HepG2 (cell line): Measurements from ENCODE around the gene ZMIZ2. TPM values are rescaled to one million over a fixed set of nuclear protein-coding genes. Genes with fewer than 3 reads are reported as not detected.

Experiments
- CREB1 ChIP-seq, 2 experiments: fragments of 450-650 bp in 1 of 2; IDR thresholded peaks; 2 replicates each; pipeline ENCODE4 v1.6.1; 2016 to 2017; ENCODE audit warnings: control low read depth in 1 of 2, mild to moderate bottlenecking in 1 of 2, missing compliant biosample characterization in 1 of 2, missing genetic modification characterization in 1 of 2
- GPN1 ChIP-seq: sonication (generic); formaldehyde crosslinking; IDR thresholded peaks from 2 replicates; pipeline ENCODE4 v1.5.1; 2020; ENCODE audit warnings: missing genetic modification reagents, borderline replicate concordance
- HNRNPH1 ChIP-seq: fragments of 200-400 bp; formaldehyde crosslinking; optimal IDR thresholded peaks from 2 replicates; pipeline ENCODE3; 2017; ENCODE audit warnings: mild to moderate bottlenecking, low read depth, low read length
- HNRNPLL ChIP-seq: fragments of 200-400 bp; formaldehyde crosslinking; IDR thresholded peaks from 2 replicates; pipeline ENCODE4 v1.6.1; 2017; ENCODE audit warnings: mild to moderate bottlenecking, low read depth, low read length; ENCODE audit not compliant: poor library complexity, severe bottlenecking
- RAD21 ChIP-seq: fragments of 450-650 bp; formaldehyde crosslinking; IDR thresholded peaks from 2 replicates; pipeline ENCODE4 v1.5.0; 2020; ENCODE audit warnings: mild to moderate bottlenecking
- SP2 ChIP-seq: sonication (generic); formaldehyde crosslinking; IDR thresholded peaks from 2 replicates; pipeline ENCODE4 v1.5.1; 2020; ENCODE audit warnings: mild to moderate bottlenecking, missing genetic modification reagents
- SRF ChIP-seq: IDR thresholded peaks from 2 replicates; pipeline ENCODE4 v1.6.1; 2011; ENCODE audit warnings: mild to moderate bottlenecking, low read depth, low read length, moderate library complexity
- ZNF337 ChIP-seq: sonication (generic); formaldehyde crosslinking; IDR thresholded peaks from 2 replicates; pipeline ENCODE4 v1.5.1; 2020; ENCODE audit warnings: missing genetic modification reagents, low read depth, mild to moderate bottlenecking, borderline replicate concordance
- ZNF557 ChIP-seq: sonication (generic); formaldehyde crosslinking; IDR thresholded peaks from 2 replicates; pipeline ENCODE4 v1.4.0; 2020; ENCODE audit warnings: missing genetic modification reagents
- polyA plus RNA-seq, 8 experiments: library from polyadenylated mRNA; depleted of rRNA in 3 of 8; stranded (reverse) in 7 of 8; unstranded in 1 of 8; fragments of >200 nt; fragmentation: Illumina TruSeq in 4 of 8; extraction: Trizol in 4 of 8; gene quantifications; 2 replicates each; pipeline versions ENCODE4 v1.2.1 to v1.2.3, GENCODE V29; 2011 to 2016; ENCODE audit warnings: low read depth in 4 of 8, missing spikeins in 1 of 8, mixed read lengths in 1 of 8; ENCODE audit not compliant: insufficient read depth in 1 of 8
- total RNA-seq, 5 experiments: library from RNA; depleted of rRNA; stranded (reverse); fragments of >200 nt; fragmentation: Illumina TruSeq; extraction: Trizol; gene quantifications; 2 replicates each; pipeline ENCODE4 v1.2.3, GENCODE V29; 2016; ENCODE audit warnings: low read depth in 1 of 5
- TF ChIP-seq, protein P1 (sequence below): sonication (generic); formaldehyde crosslinking; IDR thresholded peaks from 2 replicates; pipeline ENCODE4 v1.4.0; 2020; ENCODE audit warnings: missing genetic modification reagents
- TF ChIP-seq, protein P2 (sequence below): sonication (generic); formaldehyde crosslinking; IDR thresholded peaks from 2 replicates; pipeline ENCODE4 v1.4.0; 2020; ENCODE audit warnings: mild to moderate bottlenecking, low read depth, missing genetic modification reagents
- TF ChIP-seq, protein P3 (sequence below): fragments of 450-650 bp; IDR thresholded peaks from 2 replicates; pipeline ENCODE4 v1.6.1; 2017; ENCODE audit warnings: mild to moderate bottlenecking

The ZMIZ2 gene
- total and polyA plus RNA-seq, 2 of the 13 experiments (the other 11 are each of a cell fraction or from before 2014, with no cell fraction given), result 4.9 to 7.9 TPM

DNA sequence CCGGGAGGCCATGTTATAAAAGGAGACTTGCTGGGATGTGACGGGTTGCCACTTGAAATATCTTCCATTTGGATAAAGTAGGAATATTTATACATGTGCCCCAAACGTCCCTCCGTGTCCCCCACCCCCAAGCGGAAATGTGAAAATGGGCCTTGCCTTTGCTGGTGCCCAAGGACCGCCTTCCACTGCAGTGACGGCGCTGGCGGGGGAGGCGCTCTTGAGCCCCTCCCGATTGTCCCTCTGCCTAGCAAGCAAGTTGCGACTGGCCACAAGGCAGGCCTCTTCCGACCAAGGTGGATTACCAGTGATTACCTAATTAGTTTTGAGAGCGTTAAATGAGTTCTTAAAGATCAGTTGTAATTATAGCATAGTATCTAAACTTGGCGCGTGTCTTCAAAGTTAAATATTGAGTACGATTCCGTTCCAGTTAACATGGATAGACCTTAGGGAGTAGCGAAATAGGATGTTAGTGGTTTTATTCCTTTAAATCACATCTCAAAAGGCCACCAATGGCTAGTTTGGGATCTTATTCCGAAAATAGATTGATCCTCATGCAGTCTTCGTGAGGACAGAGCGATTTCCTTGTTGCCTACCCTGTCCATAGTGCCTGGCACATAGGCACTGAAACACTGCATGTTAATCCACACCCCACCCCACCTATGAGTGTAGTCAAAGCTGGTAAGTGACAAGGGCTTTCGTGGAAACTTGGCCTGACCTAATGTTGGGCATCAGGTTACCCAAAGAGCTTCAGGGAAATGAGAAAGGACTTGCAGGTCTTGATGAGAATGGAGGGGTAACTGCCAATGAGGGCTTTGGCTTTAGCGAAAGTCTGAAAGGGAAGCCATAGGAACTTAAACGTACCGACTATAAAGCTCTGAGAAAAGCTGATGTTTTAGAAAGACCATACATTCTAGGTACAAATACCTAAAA lies 48.9 kb downstream of the ZMIZ2 start (continued):
- TF ChIP-seq, protein P1, sequence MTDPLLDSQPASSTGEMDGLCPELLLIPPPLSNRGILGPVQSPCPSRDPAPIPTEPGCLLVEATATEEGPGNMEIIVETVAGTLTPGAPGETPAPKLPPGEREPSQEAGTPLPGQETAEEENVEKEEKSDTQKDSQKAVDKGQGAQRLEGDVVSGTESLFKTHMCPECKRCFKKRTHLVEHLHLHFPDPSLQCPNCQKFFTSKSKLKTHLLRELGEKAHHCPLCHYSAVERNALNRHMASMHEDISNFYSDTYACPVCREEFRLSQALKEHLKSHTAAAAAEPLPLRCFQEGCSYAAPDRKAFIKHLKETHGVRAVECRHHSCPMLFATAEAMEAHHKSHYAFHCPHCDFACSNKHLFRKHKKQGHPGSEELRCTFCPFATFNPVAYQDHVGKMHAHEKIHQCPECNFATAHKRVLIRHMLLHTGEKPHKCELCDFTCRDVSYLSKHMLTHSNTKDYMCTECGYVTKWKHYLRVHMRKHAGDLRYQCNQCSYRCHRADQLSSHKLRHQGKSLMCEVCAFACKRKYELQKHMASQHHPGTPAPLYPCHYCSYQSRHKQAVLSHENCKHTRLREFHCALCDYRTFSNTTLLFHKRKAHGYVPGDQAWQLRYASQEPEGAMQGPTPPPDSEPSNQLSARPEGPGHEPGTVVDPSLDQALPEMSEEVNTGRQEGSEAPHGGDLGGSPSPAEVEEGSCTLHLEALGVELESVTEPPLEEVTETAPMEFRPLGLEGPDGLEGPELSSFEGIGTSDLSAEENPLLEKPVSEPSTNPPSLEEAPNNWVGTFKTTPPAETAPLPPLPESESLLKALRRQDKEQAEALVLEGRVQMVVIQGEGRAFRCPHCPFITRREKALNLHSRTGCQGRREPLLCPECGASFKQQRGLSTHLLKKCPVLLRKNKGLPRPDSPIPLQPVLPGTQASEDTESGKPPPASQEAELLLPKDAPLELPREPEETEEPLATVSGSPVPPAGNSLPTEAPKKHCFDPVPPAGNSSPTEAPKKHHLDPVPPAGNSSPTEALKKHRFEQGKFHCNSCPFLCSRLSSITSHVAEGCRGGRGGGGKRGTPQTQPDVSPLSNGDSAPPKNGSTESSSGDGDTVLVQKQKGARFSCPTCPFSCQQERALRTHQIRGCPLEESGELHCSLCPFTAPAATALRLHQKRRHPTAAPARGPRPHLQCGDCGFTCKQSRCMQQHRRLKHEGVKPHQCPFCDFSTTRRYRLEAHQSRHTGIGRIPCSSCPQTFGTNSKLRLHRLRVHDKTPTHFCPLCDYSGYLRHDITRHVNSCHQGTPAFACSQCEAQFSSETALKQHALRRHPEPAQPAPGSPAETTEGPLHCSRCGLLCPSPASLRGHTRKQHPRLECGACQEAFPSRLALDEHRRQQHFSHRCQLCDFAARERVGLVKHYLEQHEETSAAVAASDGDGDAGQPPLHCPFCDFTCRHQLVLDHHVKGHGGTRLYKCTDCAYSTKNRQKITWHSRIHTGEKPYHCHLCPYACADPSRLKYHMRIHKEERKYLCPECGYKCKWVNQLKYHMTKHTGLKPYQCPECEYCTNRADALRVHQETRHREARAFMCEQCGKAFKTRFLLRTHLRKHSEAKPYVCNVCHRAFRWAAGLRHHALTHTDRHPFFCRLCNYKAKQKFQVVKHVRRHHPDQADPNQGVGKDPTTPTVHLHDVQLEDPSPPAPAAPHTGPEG, result no peak
- TF ChIP-seq, protein P2, sequence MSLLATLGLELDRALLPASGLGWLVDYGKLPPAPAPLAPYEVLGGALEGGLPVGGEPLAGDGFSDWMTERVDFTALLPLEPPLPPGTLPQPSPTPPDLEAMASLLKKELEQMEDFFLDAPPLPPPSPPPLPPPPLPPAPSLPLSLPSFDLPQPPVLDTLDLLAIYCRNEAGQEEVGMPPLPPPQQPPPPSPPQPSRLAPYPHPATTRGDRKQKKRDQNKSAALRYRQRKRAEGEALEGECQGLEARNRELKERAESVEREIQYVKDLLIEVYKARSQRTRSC (CRISPR knock-in tag), result no peak
- no peak for TF ChIP-seq ZNF337
- TF ChIP-seq GPN1, result no peak
- no peak for TF ChIP-seq CREB1 (IDR thresholded peaks at IDR 0.05)
- TF ChIP-seq CREB1 (CRISPR knock-in tag; IDR thresholded peaks at IDR 0.05), result peak; percentile 54
- peak; percentile 66; the same call in 1 of the 2 replicates for TF ChIP-seq SRF
- no peak for TF ChIP-seq HNRNPH1
- no peak for TF ChIP-seq HNRNPLL
- TF ChIP-seq, protein P3, sequence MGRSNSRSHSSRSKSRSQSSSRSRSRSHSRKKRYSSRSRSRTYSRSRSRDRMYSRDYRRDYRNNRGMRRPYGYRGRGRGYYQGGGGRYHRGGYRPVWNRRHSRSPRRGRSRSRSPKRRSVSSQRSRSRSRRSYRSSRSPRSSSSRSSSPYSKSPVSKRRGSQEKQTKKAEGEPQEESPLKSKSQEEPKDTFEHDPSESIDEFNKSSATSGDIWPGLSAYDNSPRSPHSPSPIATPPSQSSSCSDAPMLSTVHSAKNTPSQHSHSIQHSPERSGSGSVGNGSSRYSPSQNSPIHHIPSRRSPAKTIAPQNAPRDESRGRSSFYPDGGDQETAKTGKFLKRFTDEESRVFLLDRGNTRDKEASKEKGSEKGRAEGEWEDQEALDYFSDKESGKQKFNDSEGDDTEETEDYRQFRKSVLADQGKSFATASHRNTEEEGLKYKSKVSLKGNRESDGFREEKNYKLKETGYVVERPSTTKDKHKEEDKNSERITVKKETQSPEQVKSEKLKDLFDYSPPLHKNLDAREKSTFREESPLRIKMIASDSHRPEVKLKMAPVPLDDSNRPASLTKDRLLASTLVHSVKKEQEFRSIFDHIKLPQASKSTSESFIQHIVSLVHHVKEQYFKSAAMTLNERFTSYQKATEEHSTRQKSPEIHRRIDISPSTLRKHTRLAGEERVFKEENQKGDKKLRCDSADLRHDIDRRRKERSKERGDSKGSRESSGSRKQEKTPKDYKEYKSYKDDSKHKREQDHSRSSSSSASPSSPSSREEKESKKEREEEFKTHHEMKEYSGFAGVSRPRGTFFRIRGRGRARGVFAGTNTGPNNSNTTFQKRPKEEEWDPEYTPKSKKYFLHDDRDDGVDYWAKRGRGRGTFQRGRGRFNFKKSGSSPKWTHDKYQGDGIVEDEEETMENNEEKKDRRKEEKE, result no peak
- TF ChIP-seq ZNF557 (CRISPR knock-in tag), result no peak
- TF ChIP-seq RAD21 (CRISPR knock-in tag), result peak; percentile 9; the same call in 1 of the 2 replicates
- TF ChIP-seq SP2, result 0 out of 2 replicates have a peak, but pooled peaks have one; percentile 12
